Measurements from ENCODE around the gene SLC27A1.

DNA sequence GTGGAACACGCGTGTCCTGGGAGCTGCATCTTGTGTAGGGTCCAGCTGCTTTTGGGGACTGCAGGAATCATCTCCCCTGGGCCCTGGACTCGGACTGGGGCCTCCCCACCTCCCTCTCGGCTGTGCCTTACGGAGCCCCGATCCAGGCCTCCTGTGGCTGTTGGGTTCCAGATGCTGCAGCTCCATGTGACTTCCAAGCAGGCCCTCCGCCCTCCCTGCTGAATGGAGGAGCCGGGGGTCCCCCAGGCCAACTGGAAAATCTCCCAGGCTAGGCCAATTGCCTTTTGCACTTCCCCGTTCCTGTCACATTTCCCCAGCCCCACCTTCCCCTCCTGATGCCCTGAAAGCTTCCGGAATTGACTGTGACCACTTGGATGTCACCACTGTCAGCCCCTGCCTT is 34.9 kb downstream of the SLC27A1 start:
- TF ChIP-seq, protein P1, sequence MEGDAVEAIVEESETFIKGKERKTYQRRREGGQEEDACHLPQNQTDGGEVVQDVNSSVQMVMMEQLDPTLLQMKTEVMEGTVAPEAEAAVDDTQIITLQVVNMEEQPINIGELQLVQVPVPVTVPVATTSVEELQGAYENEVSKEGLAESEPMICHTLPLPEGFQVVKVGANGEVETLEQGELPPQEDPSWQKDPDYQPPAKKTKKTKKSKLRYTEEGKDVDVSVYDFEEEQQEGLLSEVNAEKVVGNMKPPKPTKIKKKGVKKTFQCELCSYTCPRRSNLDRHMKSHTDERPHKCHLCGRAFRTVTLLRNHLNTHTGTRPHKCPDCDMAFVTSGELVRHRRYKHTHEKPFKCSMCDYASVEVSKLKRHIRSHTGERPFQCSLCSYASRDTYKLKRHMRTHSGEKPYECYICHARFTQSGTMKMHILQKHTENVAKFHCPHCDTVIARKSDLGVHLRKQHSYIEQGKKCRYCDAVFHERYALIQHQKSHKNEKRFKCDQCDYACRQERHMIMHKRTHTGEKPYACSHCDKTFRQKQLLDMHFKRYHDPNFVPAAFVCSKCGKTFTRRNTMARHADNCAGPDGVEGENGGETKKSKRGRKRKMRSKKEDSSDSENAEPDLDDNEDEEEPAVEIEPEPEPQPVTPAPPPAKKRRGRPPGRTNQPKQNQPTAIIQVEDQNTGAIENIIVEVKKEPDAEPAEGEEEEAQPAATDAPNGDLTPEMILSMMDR (IDR thresholded peaks at IDR 0.05), result no peak
- TF ChIP-seq POLR2A (IDR thresholded peaks at IDR 0.05), result no peak
